ENCODE measurements around the gene PPM1J. TPM values are rescaled to one million over a fixed set of nuclear protein-coding genes. Genes with fewer than 3 reads are reported as not detected.

Gene PPM1J, protein sequence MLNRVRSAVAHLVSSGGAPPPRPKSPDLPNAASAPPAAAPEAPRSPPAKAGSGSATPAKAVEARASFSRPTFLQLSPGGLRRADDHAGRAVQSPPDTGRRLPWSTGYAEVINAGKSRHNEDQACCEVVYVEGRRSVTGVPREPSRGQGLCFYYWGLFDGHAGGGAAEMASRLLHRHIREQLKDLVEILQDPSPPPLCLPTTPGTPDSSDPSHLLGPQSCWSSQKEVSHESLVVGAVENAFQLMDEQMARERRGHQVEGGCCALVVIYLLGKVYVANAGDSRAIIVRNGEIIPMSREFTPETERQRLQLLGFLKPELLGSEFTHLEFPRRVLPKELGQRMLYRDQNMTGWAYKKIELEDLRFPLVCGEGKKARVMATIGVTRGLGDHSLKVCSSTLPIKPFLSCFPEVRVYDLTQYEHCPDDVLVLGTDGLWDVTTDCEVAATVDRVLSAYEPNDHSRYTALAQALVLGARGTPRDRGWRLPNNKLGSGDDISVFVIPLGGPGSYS
- total RNA-seq (1 to 10 TPM; 3.7 to 4.3 TPM), polyA plus RNA-seq (1 to 10 TPM in 1 of 2 donors, not detected in 1; 7.1 TPM)
- long read RNA-seq, donor 1, transcript PPM1J-201 (10 exons, 1,863 nt): major isoform, 28 of 40 reads
- long read RNA-seq, donor 1, partial matches to known transcripts: 2 of 40 reads
- long read RNA-seq, donor 1, other reads (novel, unspliced or antisense): 10 of 40 reads
- long read RNA-seq, donor 2, transcript PPM1J-201 (10 exons, 1,863 nt): major isoform, 6 of 8 reads
- long read RNA-seq, donor 2, partial matches to known transcripts: 1 of 8 reads
- long read RNA-seq, donor 2, other reads (novel, unspliced or antisense): 1 of 8 reads

- Histone ChIP-seq H3K4me1 (ENCODE audit: control insufficient read depth in 1 of 2, insufficient read depth in 2 of 2, low read length in 2 of 2) (no peaks in the 10 kb centered on the region), H3K27ac (ENCODE audit: low read depth in 1 of 2, low read length in 2 of 2) (no peak within 1 kb of the TSS), H3K27me3 (ENCODE audit: control insufficient read depth in 1 of 2, insufficient read depth in 2 of 2, low read length in 1 of 2) (no peaks in the 10 kb centered on the region), H3K4me3 (ENCODE audit: low read length in 2 of 2) (peak within 1 kb of the TSS; percentile 14 to 37), H3K9me3 (ENCODE audit: control insufficient read depth, low read length) (no peaks in the 10 kb centered on the region), H3K36me3 (ENCODE audit: control insufficient read depth in 1 of 2, insufficient read depth in 2 of 2, low read length in 1 of 2) (no peaks in the 10 kb centered on the region)
- intact Hi-C loops (cut with DNase I): loop anchor here (1.0 to 10.0 kb wide), 10 partner anchors 87 to 962 kb away; partner anchors contain the start of gene LRIG2 (in 2 of the 2)
- ATAC-seq (ENCODE audit: low FRiP score) (peak; percentile 93), DNase-seq (peak; percentile 99 to 100)
- WGBS, 2 donors: 0 to 1% methylated on average over 42 to 51 of the region's 51 CpGs
Observed at GRCh38 chr1:112715264-112716053, at the start of gene PPM1J. Gene PPM1J (minus strand): TSS chr1:112715332. CDS start chr1:112715301, 31 bp downstream.

DNA sequence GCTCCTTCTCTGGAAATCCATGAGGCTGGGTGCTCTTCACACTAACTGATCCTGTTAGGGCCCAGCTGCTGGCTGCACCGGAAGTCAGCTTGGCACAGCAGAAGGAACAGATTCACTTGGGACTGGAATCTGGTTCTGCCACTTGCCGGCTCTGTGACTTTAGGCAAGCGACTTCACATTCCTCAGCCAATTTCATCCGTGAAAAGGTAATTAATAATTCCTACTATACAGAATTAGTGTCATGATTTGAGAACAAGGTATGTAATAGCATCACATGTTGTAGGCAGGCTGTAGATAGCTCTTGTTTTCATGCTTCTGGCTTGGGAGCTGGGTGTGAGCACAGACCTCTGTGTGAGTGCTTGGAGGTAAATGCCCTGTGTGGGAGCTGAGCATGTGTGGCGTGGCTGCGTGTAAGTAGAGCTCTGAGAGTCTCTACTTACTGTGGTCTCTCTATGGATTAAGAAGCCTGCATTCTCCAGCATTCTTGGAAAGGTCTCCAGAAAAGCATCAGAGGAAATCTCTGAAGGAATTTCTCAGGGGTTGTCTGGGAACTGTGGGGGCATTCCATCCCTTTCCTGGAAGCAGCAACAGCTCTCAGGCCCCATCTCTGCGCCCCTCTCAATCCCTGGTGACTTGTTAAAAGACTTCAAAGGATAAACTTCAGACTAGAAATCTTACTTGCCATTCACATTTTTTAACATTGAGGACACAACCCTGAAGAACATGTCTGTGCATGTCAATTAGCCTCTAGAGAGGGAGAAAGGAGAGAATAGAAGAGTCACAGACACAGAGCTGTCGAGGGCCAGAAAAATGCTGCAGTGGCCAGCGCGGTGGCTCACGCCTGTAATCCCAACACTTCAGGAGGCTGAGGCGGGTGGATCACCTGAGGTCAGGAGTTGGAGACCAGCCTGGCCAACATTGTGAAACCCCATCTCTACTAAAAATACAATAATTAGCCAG lies 47.7 kb upstream of the PPM1J start:
- DNase-seq (no peak), ATAC-seq (ENCODE audit: low FRiP score) (no peak)
- WGBS, 2 donors: 48 to 50% methylated on average over 12 of the region's 12 CpGs
- no peaks in the 10 kb centered on the region for H3K9me3 ChIP-seq (ENCODE audit: control insufficient read depth, low read length)
- H3K27me3 ChIP-seq (ENCODE audit: control insufficient read depth in 1 of 2, insufficient read depth in 2 of 2, low read length in 1 of 2): no peaks in the 10 kb centered on the region
- no peak overlapping the region for H3K4me3 ChIP-seq (ENCODE audit: low read length in 2 of 2)
- H3K36me3 ChIP-seq (ENCODE audit: control insufficient read depth in 1 of 2, insufficient read depth in 2 of 2, low read length in 1 of 2): no peaks in the 10 kb centered on the region
- no peak overlapping the region for H3K27ac ChIP-seq (ENCODE audit: low read depth in 1 of 2, low read length in 2 of 2)
- no peaks in the 10 kb centered on the region for H3K4me1 ChIP-seq (ENCODE audit: control insufficient read depth in 1 of 2, insufficient read depth in 2 of 2, low read length in 2 of 2)
- intact Hi-C loops (cut with DNase I): no loop called here

DNA sequence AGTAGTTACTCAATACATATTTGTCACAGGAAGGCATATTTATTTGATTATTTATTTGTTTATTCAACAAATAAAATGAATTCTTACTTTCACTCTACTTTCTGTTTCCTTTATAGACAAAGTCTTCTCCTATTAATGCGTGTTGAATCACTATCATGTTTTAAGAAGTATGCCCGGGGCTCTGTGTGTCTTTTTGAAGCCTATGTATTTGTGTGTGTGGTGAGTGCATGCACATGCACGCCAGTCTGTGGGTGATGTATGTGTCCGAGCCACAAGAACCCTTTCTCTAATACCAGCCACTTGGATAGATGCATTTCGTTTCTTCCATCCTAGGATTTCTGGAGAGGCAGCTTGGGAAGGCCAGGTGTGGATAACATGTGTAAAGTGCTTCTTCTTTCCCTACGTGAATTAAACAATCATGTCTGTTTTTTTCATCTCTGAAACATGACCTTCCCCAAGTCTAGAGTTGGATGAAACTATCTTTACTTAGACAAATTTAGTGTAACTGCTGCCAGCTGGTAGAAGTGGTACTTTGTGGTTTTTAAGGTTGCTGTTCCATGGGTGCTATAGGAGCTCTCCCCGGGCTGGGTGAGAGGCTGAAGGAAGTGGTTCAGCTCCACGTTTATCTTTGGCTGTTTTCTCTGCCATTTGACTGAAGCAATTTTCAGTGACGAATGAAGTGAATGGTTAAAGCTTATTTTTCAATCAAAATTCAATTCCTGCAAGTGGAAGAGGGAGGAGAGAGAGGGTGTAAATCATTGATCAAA lies 46.8 kb upstream of the PPM1J start:
- no peak for ATAC-seq (ENCODE audit: low FRiP score)
- no peak for DNase-seq
- no peak overlapping the region for H3K27ac ChIP-seq (ENCODE audit: low read depth in 1 of 2, low read length in 2 of 2)
- no peak overlapping the region for H3K4me3 ChIP-seq (ENCODE audit: low read length in 2 of 2)
- 68 to 76% methylated on average over 9 of the region's 9 CpGs for WGBS, 2 donors
- H3K27me3 ChIP-seq (ENCODE audit: control insufficient read depth in 1 of 2, insufficient read depth in 2 of 2, low read length in 1 of 2): no peaks in the 10 kb centered on the region
- H3K4me1 ChIP-seq (ENCODE audit: control insufficient read depth in 1 of 2, insufficient read depth in 2 of 2, low read length in 2 of 2): no peaks in the 10 kb centered on the region
- no peaks in the 10 kb centered on the region for H3K9me3 ChIP-seq (ENCODE audit: control insufficient read depth, low read length)
- intact Hi-C loops (cut with DNase I): no loop called here
- H3K36me3 ChIP-seq (ENCODE audit: control insufficient read depth in 1 of 2, insufficient read depth in 2 of 2, low read length in 1 of 2): no peaks in the 10 kb centered on the region

- Histone ChIP-seq H3K27me3 (ENCODE audit: control insufficient read depth in 1 of 2, insufficient read depth in 2 of 2, low read length in 1 of 2) (no peaks in the 10 kb centered on the region), H3K36me3 (ENCODE audit: control insufficient read depth in 1 of 2, insufficient read depth in 2 of 2, low read length in 1 of 2) (no peaks in the 10 kb centered on the region), H3K4me1 (ENCODE audit: control insufficient read depth in 1 of 2, insufficient read depth in 2 of 2, low read length in 2 of 2) (no peaks in the 10 kb centered on the region), H3K9me3 (ENCODE audit: control insufficient read depth, low read length) (no peaks in the 10 kb centered on the region), H3K27ac (ENCODE audit: low read depth in 1 of 2, low read length in 2 of 2) (no peak overlapping the region), H3K4me3 (ENCODE audit: low read length in 2 of 2) (no peak overlapping the region)
- WGBS, 2 donors: 85 to 86% methylated on average over 6 of the region's 6 CpGs
- DNase-seq: no peak
- intact Hi-C loops (cut with DNase I): no loop called here
- ATAC-seq (ENCODE audit: low FRiP score): no peak
Observed at GRCh38 chr1:112759228-112759627, 44.1 kb upstream of the PPM1J start.

GRCh38 chr1:112754116-112754628 lies 39.0 kb upstream of the PPM1J start:
- DNase-seq: no peak
- no peak for ATAC-seq (ENCODE audit: low FRiP score)
- H3K4me3 ChIP-seq (ENCODE audit: low read length in 2 of 2): no peak overlapping the region
- H3K4me1 ChIP-seq (ENCODE audit: control insufficient read depth in 1 of 2, insufficient read depth in 2 of 2, low read length in 2 of 2): no peaks in the 10 kb centered on the region
- no peaks in the 10 kb centered on the region for H3K27me3 ChIP-seq (ENCODE audit: control insufficient read depth in 1 of 2, insufficient read depth in 2 of 2, low read length in 1 of 2)
- intact Hi-C loops (cut with DNase I): no loop called here
- no peak overlapping the region for H3K27ac ChIP-seq (ENCODE audit: low read depth in 1 of 2, low read length in 2 of 2)
- 0 to 51% methylated on average over 1 of the region's 1 CpG for WGBS, 2 donors
- no peaks in the 10 kb centered on the region for H3K36me3 ChIP-seq (ENCODE audit: control insufficient read depth in 1 of 2, insufficient read depth in 2 of 2, low read length in 1 of 2)
- H3K9me3 ChIP-seq (ENCODE audit: control insufficient read depth, low read length): no peaks in the 10 kb centered on the region

DNA sequence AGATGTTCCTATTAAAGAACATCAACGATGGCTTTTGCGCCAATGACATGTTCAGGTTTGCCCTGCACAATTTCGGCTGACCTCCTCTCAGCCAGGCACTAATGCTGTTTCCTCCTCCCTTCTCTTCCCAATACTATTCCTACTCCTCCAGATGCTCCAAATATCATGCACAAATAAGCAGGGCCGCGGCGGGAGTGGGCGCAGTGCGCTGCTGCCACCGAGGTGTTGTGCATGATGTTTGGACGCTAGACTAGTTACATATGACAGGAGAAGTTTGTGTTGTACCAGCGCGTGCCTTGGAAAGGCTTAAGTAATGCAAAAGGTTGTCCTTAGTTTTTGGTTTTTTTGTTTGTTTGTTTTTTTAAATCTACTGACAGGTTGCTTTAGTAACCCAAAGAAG lies 33.3 kb upstream of the PPM1J start:
- 91% methylated on average over 12 of the region's 12 CpGs for WGBS, 2 donors
- H3K9me3 ChIP-seq (ENCODE audit: control insufficient read depth, low read length): no peaks in the 10 kb centered on the region
- DNase-seq (no peak), ATAC-seq (ENCODE audit: low FRiP score) (no peak)
- no peaks in the 10 kb centered on the region for H3K27me3 ChIP-seq (ENCODE audit: control insufficient read depth in 1 of 2, insufficient read depth in 2 of 2, low read length in 1 of 2)
- H3K4me1 ChIP-seq (ENCODE audit: control insufficient read depth in 1 of 2, insufficient read depth in 2 of 2, low read length in 2 of 2): no peaks in the 10 kb centered on the region
- intact Hi-C loops (cut with DNase I): no loop called here
- H3K4me3 ChIP-seq (ENCODE audit: low read length in 2 of 2): no peak overlapping the region
- no peaks in the 10 kb centered on the region for H3K36me3 ChIP-seq (ENCODE audit: control insufficient read depth in 1 of 2, insufficient read depth in 2 of 2, low read length in 1 of 2)
- H3K27ac ChIP-seq (ENCODE audit: low read depth in 1 of 2, low read length in 2 of 2): no peak overlapping the region

- H3K4me3 ChIP-seq (ENCODE audit: low read length in 2 of 2): no peak overlapping the region
- H3K27me3 ChIP-seq (ENCODE audit: control insufficient read depth in 1 of 2, insufficient read depth in 2 of 2, low read length in 1 of 2): no peaks in the 10 kb centered on the region
- intact Hi-C loops (cut with DNase I): no loop called here
- DNase-seq (peak; percentile 58 to 82), ATAC-seq (ENCODE audit: low FRiP score) (peak; percentile 73)
- WGBS, 2 donors: 3 to 5% methylated on average over 58 of the region's 58 CpGs
- H3K9me3 ChIP-seq (ENCODE audit: control insufficient read depth, low read length): no peaks in the 10 kb centered on the region
- no peaks in the 10 kb centered on the region for H3K36me3 ChIP-seq (ENCODE audit: control insufficient read depth in 1 of 2, insufficient read depth in 2 of 2, low read length in 1 of 2)
- H3K27ac ChIP-seq (ENCODE audit: low read depth in 1 of 2, low read length in 2 of 2): no peak overlapping the region
- no peaks in the 10 kb centered on the region for H3K4me1 ChIP-seq (ENCODE audit: control insufficient read depth in 1 of 2, insufficient read depth in 2 of 2, low read length in 2 of 2)
Observed at GRCh38 chr1:112744009-112744578, 29.0 kb upstream of the PPM1J start.

All from aorta (tissue), 5 donors.